ENCODE data around the gene UBE2Z.

GRCh38 chr17:48928876-48929811 lies 20.9 kb downstream of the UBE2Z start:
- no peak for TF ChIP-seq CTCF (conservative IDR thresholded peaks at IDR 0.05; ENCODE audit: low read length)
- no peak for TF ChIP-seq EZH2phosphoT487 (IDR thresholded peaks at IDR 0.05; ENCODE audit: borderline replicate concordance, low read depth, low read length)
